CD4-positive, alpha-beta T cell treated with Interleukin-1 beta for 1 hour (primary cell): ENCODE data around the gene EPN2.
"Not testable (repeated sequence)": the region's sequence is repeated elsewhere in the genome, so short reads cannot be mapped to it uniquely, and the experiment has no call there.

Experiments
- DNase-seq, 2 donors: peaks; one replicate each; pipeline ENCODE4 v3.0.0-alpha.2; 2020 to 2022

EPN2 gene

GRCh38 chr17:19347323-19348080 is 110.3 kb downstream of the EPN2 start:
- DNase-seq: no peak

- DNase-seq: no peak
Measured at GRCh38 chr17:19348081-19348650, 111.0 kb downstream of the EPN2 start.

GRCh38 chr17:19348806-19349205 is 111.6 kb downstream of the EPN2 start:
- no peak for DNase-seq

- DNase-seq: not testable (repeated sequence)
Measured at GRCh38 chr17:19353401-19353800, 116.2 kb downstream of the EPN2 start.

GRCh38 chr17:19354748-19355147 is 117.6 kb downstream of the EPN2 start:
- no peak for DNase-seq

GRCh38 chr17:19357351-19357750 is 120.2 kb downstream of the EPN2 start:
- no peak for DNase-seq

- no peak for DNase-seq
Measured at GRCh38 chr17:19357761-19358160, 120.6 kb downstream of the EPN2 start.

GRCh38 chr17:19359151-19359550 is 122.0 kb downstream of the EPN2 start:
- DNase-seq: no peak

GRCh38 chr17:19359856-19360255 is 122.7 kb downstream of the EPN2 start:
- DNase-seq: no peak

GRCh38 chr17:19360772-19361171 is 123.6 kb downstream of the EPN2 start:
- no peak for DNase-seq

- DNase-seq: no peak
Measured at GRCh38 chr17:19361326-19361725, 124.2 kb downstream of the EPN2 start.

GRCh38 chr17:19361944-19362276 is 124.7 kb downstream of the EPN2 start:
- DNase-seq: no peak

GRCh38 chr17:19362277-19363113 is 125.3 kb downstream of the EPN2 start, which contains the start of gene B9D1:
Gene B9D1, minus strand, starts transcription at chr17:19362723. Its CDS starts 154 bp downstream, at chr17:19362569.
- DNase-seq: peak; percentile 93 to 96

GRCh38 chr17:19363114-19363438 is 125.9 kb downstream of the EPN2 start:
- DNase-seq: no peak

- DNase-seq: no peak
Measured at GRCh38 chr17:19363460-19364035, 126.4 kb downstream of the EPN2 start.

GRCh38 chr17:19364699-19365498 is 127.7 kb downstream of the EPN2 start:
- no peak for DNase-seq

- no peak for DNase-seq
Measured at GRCh38 chr17:19365499-19365817, 128.3 kb downstream of the EPN2 start.

GRCh38 chr17:19365833-19366636 is 128.9 kb downstream of the EPN2 start:
- no peak for DNase-seq

- no peak for DNase-seq
Measured at GRCh38 chr17:19366637-19366972, 129.4 kb downstream of the EPN2 start.

- DNase-seq: no peak
Measured at GRCh38 chr17:19368229-19368628, 131.1 kb downstream of the EPN2 start.

GRCh38 chr17:19369107-19369778 is 132.1 kb downstream of the EPN2 start:
- no peak for DNase-seq
